Common myeloid progenitor, CD34-positive (primary cell): ENCODE results near the gene PHYHIPL. TPM values are rescaled to one million over a fixed set of nuclear protein-coding genes. Genes with fewer than 3 reads are reported as not detected.
A peak's percentile ranks its signal among the peaks of the same experiment; 100 is the strongest.

Experiments used
- CTCF ChIA-PET: fragments of 350-600 bp; sonication (Branson Sonifier 250); formaldehyde crosslinking; loops from one replicate; lab custom pipeline; 2021; ENCODE audit warnings: antibody characterized with exemption; lab: Charles Lee
- POLR2A ChIA-PET: fragments of 350-600 bp; sonication (Branson Sonifier 250); formaldehyde crosslinking; loops from one replicate; lab custom pipeline; 2021; ENCODE audit warnings: antibody characterized with exemption; lab: Charles Lee
- DNase-seq, 3 donors: peaks; one replicate each; pipeline versions ENCODE4 v3.0.0 to v3.0.0-alpha.2; 2013
- H3K27ac ChIP-seq, 2 experiments: 1 replicate in 1 of 2; 2 replicates in 1 of 2; pipeline ENCODE4 v1.7.0; 2013; ENCODE audit warnings: inconsistent platforms in 2 of 2, low read length in 2 of 2, mild to moderate bottlenecking in 2 of 2, low read depth in 1 of 2, moderate library complexity in 1 of 2; ENCODE audit not compliant: severe bottlenecking in 2 of 2, insufficient read depth in 1 of 2, poor library complexity in 1 of 2
- H3K27me3 ChIP-seq, 5 experiments: replicated peaks in 2 of 5; 1 replicate in 3 of 5; 2 replicates in 2 of 5; pipeline versions ENCODE4 v1.6.1 to v1.7.0; 2013; ENCODE audit warnings: low read length in 4 of 5, mild to moderate bottlenecking in 2 of 5, moderate library complexity in 2 of 5, inconsistent platforms in 1 of 5; ENCODE audit not compliant: insufficient read depth in 5 of 5, control insufficient read depth in 4 of 5
- H3K36me3 ChIP-seq, 4 experiments: 1 replicate in 2 of 4; 2 replicates in 2 of 4; pipeline versions ENCODE4 v1.6.1 to v1.7.0; 2013; ENCODE audit warnings: low read length in 3 of 4, control low read depth in 1 of 4, mild to moderate bottlenecking in 1 of 4; ENCODE audit not compliant: control insufficient read depth in 4 of 4, insufficient read depth in 4 of 4
- H3K4me1 ChIP-seq, 4 experiments: 1 replicate in 3 of 4; 2 replicates in 1 of 4; pipeline versions ENCODE4 v1.6.1 to v1.7.1; 2013; ENCODE audit warnings: low read length in 3 of 4, mild to moderate bottlenecking in 3 of 4, control low read depth in 1 of 4, inconsistent platforms in 1 of 4, moderate library complexity in 1 of 4; ENCODE audit not compliant: control insufficient read depth in 4 of 4, insufficient read depth in 4 of 4; ENCODE audit errors: control extremely low read depth in 1 of 4
- H3K4me3 ChIP-seq, 7 experiments: 1 replicate in 4 of 7; 2 replicates in 3 of 7; pipeline versions ENCODE4 v1.5.1 to v1.7.0; 2013; ENCODE audit warnings: mild to moderate bottlenecking in 7 of 7, low read length in 6 of 7, moderate library complexity in 6 of 7, inconsistent platforms in 2 of 7, low read depth in 2 of 7, control low read depth in 1 of 7; ENCODE audit not compliant: insufficient read depth in 4 of 7, control insufficient read depth in 1 of 7; ENCODE audit errors: extremely low read depth in 1 of 7
- H3K9me3 ChIP-seq, 5 experiments: 1 replicate in 4 of 5; 2 replicates in 1 of 5; pipeline versions ENCODE4 v1.6.1 to v1.7.1; 2013; ENCODE audit warnings: low read length in 4 of 5, mild to moderate bottlenecking in 2 of 5, inconsistent platforms in 1 of 5, low read depth in 1 of 5, moderate library complexity in 1 of 5; ENCODE audit not compliant: control insufficient read depth in 4 of 5, insufficient read depth in 2 of 5; ENCODE audit errors: control extremely low read depth in 1 of 5
- WGBS: methylation state at CpG from one replicate; pipeline ENCODE4 v1.1.5; 2013; ENCODE audit not compliant: insufficient coverage; 5-methylcytosine and 5-hydroxymethylcytosine counted together
- polyA plus RNA-seq: library from polyadenylated mRNA; unstranded; fragments of 120-200 nt; gene quantifications from one replicate; pipeline ENCODE4 v1.2.1, GENCODE V29; 2013

PHYHIPL gene
- not detected for polyA plus RNA-seq

GRCh38 chr10:59176241-59177030, at the start of gene PHYHIPL:
TSS of gene PHYHIPL (plus strand) at chr10:59176643. CDS start at chr10:59176854, 211 bp downstream.
- peak in 2 of 3 donors; percentile 15 to 28 for DNase-seq
- WGBS = under 1% methylated on average over 54 of the region's 90 CpGs
- Histone ChIP-seq H3K36me3 (no peaks in the 10 kb centered on the region), H3K4me1 (peaks cover 5 to 20% (median 12%) of the 10 kb centered on the region in 4 experiments), H3K27ac (no peak within 1 kb of the TSS), H3K9me3 (peaks cover 0 to 1% (median 0%) of the 10 kb centered on the region in 5 experiments), H3K27me3 (peaks cover 13 to 58% (median 23%) of the 10 kb centered on the region in 5 experiments), H3K4me3 (peak within 1 kb of the TSS in 6 of 7 experiments; percentile 34 to 70 (median 61))
- ChIA-PET CTCF (no interaction called here), POLR2A (interaction anchor here (0.7 kb wide), 1 partner anchor 209 kb away, joined by 3 read pairs; no protein-coding TSS in a partner anchor)

- ChIA-PET CTCF (no interaction called here), POLR2A (no interaction called here)
- H3K36me3 ChIP-seq = no peaks in the 10 kb centered on the region
- H3K27ac ChIP-seq = no peak overlapping the region
- H3K27me3 ChIP-seq = peaks cover 0 to 2% (median 0%) of the 10 kb centered on the region in 5 experiments
- H3K4me1 ChIP-seq = no peaks in the 10 kb centered on the region
- WGBS = 90% methylated on average over 3 of the region's 3 CpGs
- no peak overlapping the region for H3K4me3 ChIP-seq
- DNase-seq = no peak
- peaks cover 0 to 2% (median 0%) of the 10 kb centered on the region in 5 experiments for H3K9me3 ChIP-seq
These were observed 49.5 kb upstream of the PHYHIPL start for GRCh38 chr10:59126991-59127390.

- CTCF ChIA-PET = no interaction called here
- DNase-seq = no peak
- Histone ChIP-seq H3K36me3 (no peaks in the 10 kb centered on the region), H3K27ac (no peak overlapping the region), H3K4me1 (no peaks in the 10 kb centered on the region), H3K9me3 (peaks cover 0 to 2% (median 0%) of the 10 kb centered on the region in 5 experiments), H3K27me3 (peaks cover 0 to 2% (median 0%) of the 10 kb centered on the region in 5 experiments), H3K4me3 (no peak overlapping the region)
- POLR2A ChIA-PET = no interaction called here
- WGBS = 80% methylated on average over 1 of the region's 1 CpG
These were observed 48.5 kb upstream of the PHYHIPL start for GRCh38 chr10:59127991-59128390.

- Histone ChIP-seq H3K9me3 (peaks cover 0 to 2% (median 0%) of the 10 kb centered on the region in 5 experiments), H3K27me3 (peaks cover 0 to 2% (median 0%) of the 10 kb centered on the region in 5 experiments), H3K27ac (no peak overlapping the region), H3K36me3 (no peaks in the 10 kb centered on the region), H3K4me1 (no peaks in the 10 kb centered on the region), H3K4me3 (no peak overlapping the region)
- ChIA-PET CTCF (no interaction called here), POLR2A (no interaction called here)
- DNase-seq = no peak
These were observed 46.6 kb upstream of the PHYHIPL start for GRCh38 chr10:59129867-59130266.

GRCh38 chr10:59131666-59132065, 44.8 kb upstream of the PHYHIPL start:
- H3K4me1 ChIP-seq = no peaks in the 10 kb centered on the region
- ChIA-PET CTCF (no interaction called here), POLR2A (no interaction called here)
- H3K36me3 ChIP-seq = no peaks in the 10 kb centered on the region
- 14% methylated on average over 1 of the region's 1 CpG for WGBS
- H3K9me3 ChIP-seq = no peaks in the 10 kb centered on the region
- no peak overlapping the region for H3K4me3 ChIP-seq
- DNase-seq = no peak
- H3K27ac ChIP-seq = no peak overlapping the region
- H3K27me3 ChIP-seq = peaks cover 0 to 2% (median 0%) of the 10 kb centered on the region in 5 experiments

GRCh38 chr10:59133841-59134593, 42.4 kb upstream of the PHYHIPL start:
- POLR2A ChIA-PET = no interaction called here
- WGBS = 60% methylated on average over 1 of the region's 1 CpG
- no peaks in the 10 kb centered on the region for H3K9me3 ChIP-seq
- CTCF ChIA-PET = no interaction called here
- no peak overlapping the region for H3K4me3 ChIP-seq
- H3K4me1 ChIP-seq = no peaks in the 10 kb centered on the region
- no peak for DNase-seq
- no peaks in the 10 kb centered on the region for H3K27me3 ChIP-seq
- H3K27ac ChIP-seq = no peak overlapping the region
- H3K36me3 ChIP-seq = no peaks in the 10 kb centered on the region

GRCh38 chr10:59134785-59135184, 41.7 kb upstream of the PHYHIPL start:
- no peak overlapping the region for H3K27ac ChIP-seq
- no peaks in the 10 kb centered on the region for H3K4me1 ChIP-seq
- ChIA-PET CTCF (no interaction called here), POLR2A (no interaction called here)
- WGBS = no CpG with 5 or more reads among the region's 3 CpGs
- H3K27me3 ChIP-seq = no peaks in the 10 kb centered on the region
- no peaks in the 10 kb centered on the region for H3K9me3 ChIP-seq
- DNase-seq = no peak
- H3K4me3 ChIP-seq = no peak overlapping the region
- H3K36me3 ChIP-seq = no peaks in the 10 kb centered on the region
